A549 (cell line): ENCODE data around the gene IL1B.

Source experiments
- CBX8 ChIP-seq: fragments of 200-600 bp; sonication (generic); IDR thresholded peaks from 2 replicates; pipeline ENCODE4 v1.6.1; 2016
- CEBPB ChIP-seq, 2 experiments: fragments of >200 bp in 1 of 2; sonication (Bioruptor Twin) in 1 of 2; formaldehyde crosslinking in 1 of 2; IDR thresholded peaks; 2 replicates each; pipeline ENCODE4 v1.6.1; 2012 to 2016
- EP300 ChIP-seq, 2 experiments: fragments of >200 bp; sonication (Bioruptor Twin); formaldehyde crosslinking; IDR thresholded peaks; 2 replicates in 1 of 2; 3 replicates in 1 of 2; pipeline ENCODE4 v1.6.1; 2016 to 2017
- HDAC2 ChIP-seq: fragments of 200-600 bp; sonication (generic); IDR thresholded peaks from 2 replicates; pipeline ENCODE4 v1.6.1; 2016
- MYC ChIP-seq: IDR thresholded peaks from 2 replicates; pipeline ENCODE4 v1.6.1; 2012; ENCODE audit warnings: mild to moderate bottlenecking, inconsistent platforms, low read length, improper control_type of control experiment, borderline replicate concordance
- POLR2A ChIP-seq: IDR thresholded peaks from 2 replicates; pipeline ENCODE4 v1.6.1; 2012; ENCODE audit warnings: mild to moderate bottlenecking, low read length
- RFX5 ChIP-seq: fragments of 450-650 bp; IDR thresholded peaks from 2 replicates; pipeline ENCODE4 v1.7.1; 2014; ENCODE audit warnings: antibody characterized with exemption, mild to moderate bottlenecking, moderate library complexity
- SMC3 ChIP-seq: fragments of >200 bp; sonication (Bioruptor Twin); formaldehyde crosslinking; IDR thresholded peaks from 3 replicates; pipeline ENCODE4 v1.6.1; 2018; ENCODE audit warnings: inconsistent platforms
- TF ChIP-seq, protein P1 (sequence below): fragments of >200 bp; sonication (Bioruptor Twin); formaldehyde crosslinking; IDR thresholded peaks from 3 replicates; pipeline ENCODE4 v1.5.1; 2016
- TF ChIP-seq, protein P2 (sequence below): fragments of 200-600 bp; sonication (generic); IDR thresholded peaks from 2 replicates; pipeline ENCODE4 v1.6.1; 2016; ENCODE audit warnings: antibody characterized with exemption, mild to moderate bottlenecking, moderate library complexity
- TF ChIP-seq, protein P3 (sequence below): fragments of 250-450 bp; sonication (Bioruptor Pico); IDR thresholded peaks from 2 replicates; pipeline ENCODE4 v1.5.0; 2021; ENCODE audit warnings: mild to moderate bottlenecking, moderate library complexity, borderline replicate concordance

DNA sequence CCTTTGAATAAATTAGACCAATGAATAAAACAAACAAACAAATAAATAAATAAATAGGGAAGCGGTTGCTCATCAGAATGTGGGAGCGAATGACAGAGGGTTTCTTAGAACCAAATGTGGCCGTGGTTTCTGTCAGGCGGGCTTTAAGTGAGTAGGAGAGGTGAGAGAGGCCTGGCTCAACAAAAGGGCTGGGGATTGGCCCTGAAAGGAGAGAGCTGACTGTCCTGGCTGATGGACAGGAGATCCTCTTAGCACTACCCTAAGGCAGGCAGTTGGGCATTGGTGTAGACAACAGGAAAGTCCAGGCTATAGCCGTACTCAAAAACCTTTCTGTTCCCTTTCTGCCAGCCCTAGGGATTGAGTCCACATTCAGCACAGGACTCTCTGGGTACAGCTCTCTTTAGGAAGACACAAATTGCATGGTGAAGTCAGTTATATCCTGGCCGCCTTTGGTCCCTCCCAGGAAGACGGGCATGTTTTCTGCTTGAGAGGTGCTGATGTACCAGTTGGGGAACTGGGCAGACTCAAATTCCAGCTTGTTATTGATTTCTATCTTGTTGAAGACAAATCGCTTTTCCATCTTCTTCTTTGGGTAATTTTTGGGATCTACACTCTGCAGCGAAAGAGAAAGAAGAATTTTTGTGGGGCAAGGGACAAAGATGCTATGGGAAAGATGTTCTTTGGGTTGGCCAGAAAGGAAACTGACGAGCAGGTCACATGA lies 6.5 kb downstream of the IL1B start:
- TF ChIP-seq, protein P1, sequence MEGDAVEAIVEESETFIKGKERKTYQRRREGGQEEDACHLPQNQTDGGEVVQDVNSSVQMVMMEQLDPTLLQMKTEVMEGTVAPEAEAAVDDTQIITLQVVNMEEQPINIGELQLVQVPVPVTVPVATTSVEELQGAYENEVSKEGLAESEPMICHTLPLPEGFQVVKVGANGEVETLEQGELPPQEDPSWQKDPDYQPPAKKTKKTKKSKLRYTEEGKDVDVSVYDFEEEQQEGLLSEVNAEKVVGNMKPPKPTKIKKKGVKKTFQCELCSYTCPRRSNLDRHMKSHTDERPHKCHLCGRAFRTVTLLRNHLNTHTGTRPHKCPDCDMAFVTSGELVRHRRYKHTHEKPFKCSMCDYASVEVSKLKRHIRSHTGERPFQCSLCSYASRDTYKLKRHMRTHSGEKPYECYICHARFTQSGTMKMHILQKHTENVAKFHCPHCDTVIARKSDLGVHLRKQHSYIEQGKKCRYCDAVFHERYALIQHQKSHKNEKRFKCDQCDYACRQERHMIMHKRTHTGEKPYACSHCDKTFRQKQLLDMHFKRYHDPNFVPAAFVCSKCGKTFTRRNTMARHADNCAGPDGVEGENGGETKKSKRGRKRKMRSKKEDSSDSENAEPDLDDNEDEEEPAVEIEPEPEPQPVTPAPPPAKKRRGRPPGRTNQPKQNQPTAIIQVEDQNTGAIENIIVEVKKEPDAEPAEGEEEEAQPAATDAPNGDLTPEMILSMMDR, result no peak
- TF ChIP-seq SMC3 (no peak), EP300 (IDR thresholded peaks at IDR 0.05) (no peak), HDAC2 (no peak), POLR2A (no peak), RFX5 (no peak), MYC (no peak), CEBPB (IDR thresholded peaks at IDR 0.05) (no peak), CBX8 (no peak)
- TF ChIP-seq, protein P2, sequence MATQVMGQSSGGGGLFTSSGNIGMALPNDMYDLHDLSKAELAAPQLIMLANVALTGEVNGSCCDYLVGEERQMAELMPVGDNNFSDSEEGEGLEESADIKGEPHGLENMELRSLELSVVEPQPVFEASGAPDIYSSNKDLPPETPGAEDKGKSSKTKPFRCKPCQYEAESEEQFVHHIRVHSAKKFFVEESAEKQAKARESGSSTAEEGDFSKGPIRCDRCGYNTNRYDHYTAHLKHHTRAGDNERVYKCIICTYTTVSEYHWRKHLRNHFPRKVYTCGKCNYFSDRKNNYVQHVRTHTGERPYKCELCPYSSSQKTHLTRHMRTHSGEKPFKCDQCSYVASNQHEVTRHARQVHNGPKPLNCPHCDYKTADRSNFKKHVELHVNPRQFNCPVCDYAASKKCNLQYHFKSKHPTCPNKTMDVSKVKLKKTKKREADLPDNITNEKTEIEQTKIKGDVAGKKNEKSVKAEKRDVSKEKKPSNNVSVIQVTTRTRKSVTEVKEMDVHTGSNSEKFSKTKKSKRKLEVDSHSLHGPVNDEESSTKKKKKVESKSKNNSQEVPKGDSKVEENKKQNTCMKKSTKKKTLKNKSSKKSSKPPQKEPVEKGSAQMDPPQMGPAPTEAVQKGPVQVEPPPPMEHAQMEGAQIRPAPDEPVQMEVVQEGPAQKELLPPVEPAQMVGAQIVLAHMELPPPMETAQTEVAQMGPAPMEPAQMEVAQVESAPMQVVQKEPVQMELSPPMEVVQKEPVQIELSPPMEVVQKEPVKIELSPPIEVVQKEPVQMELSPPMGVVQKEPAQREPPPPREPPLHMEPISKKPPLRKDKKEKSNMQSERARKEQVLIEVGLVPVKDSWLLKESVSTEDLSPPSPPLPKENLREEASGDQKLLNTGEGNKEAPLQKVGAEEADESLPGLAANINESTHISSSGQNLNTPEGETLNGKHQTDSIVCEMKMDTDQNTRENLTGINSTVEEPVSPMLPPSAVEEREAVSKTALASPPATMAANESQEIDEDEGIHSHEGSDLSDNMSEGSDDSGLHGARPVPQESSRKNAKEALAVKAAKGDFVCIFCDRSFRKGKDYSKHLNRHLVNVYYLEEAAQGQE, result no peak
- TF ChIP-seq, protein P3, sequence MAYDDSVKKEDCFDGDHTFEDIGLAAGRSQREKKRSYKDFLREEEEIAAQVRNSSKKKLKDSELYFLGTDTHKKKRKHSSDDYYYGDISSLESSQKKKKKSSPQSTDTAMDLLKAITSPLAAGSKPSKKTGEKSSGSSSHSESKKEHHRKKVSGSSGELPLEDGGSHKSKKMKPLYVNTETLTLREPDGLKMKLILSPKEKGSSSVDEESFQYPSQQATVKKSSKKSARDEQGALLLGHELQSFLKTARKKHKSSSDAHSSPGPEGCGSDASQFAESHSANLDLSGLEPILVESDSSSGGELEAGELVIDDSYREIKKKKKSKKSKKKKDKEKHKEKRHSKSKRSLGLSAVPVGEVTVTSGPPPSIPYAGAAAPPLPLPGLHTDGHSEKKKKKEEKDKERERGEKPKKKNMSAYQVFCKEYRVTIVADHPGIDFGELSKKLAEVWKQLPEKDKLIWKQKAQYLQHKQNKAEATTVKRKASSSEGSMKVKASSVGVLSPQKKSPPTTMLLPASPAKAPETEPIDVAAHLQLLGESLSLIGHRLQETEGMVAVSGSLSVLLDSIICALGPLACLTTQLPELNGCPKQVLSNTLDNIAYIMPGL (CRISPR knock-in tag), result no peak
